ENCODE results near the gene OSBPL10.

The OSBPL10 gene

GRCh38 chr3:31880482-31881078 lies 100.5 kb downstream of the OSBPL10 start:
- no peak overlapping the region for H3K4me3 Mint-ChIP-seq
- H3K4me1 Mint-ChIP-seq: peaks cover 43% of the 10 kb centered on the region
- no peak for DNase-seq
- no peak overlapping the region for H3K27ac Mint-ChIP-seq
- no peaks in the 10 kb centered on the region for H3K9me3 Mint-ChIP-seq
- no peak for TF ChIP-seq CTCF (IDR thresholded peaks at IDR 0.05)
- no peaks in the 10 kb centered on the region for H3K36me3 Mint-ChIP-seq (ENCODE audit: low read depth)
- peaks cover 3% of the 10 kb centered on the region for H3K27me3 Mint-ChIP-seq (ENCODE audit: low read depth, poor library complexity)

DNA sequence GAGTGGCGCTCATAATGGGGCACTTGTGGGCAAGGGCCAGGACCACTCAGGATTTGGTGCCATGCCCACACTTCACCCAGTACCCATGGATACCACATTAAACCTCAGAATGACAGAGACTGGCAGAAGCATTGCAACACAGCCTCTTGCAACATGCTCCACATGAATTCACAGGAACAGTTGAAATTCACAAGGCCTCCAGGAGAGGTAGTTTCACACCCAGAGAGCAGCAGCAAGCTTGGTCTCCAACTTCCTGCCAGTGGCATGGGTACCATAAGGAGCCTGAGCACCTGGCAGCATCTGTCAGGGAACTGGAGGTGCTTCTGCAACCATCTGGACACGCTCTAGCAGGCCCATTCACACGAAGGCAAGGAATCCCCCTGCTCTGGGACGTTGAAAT lies 101.0 kb downstream of the OSBPL10 start:
- H3K4me3 Mint-ChIP-seq: no peak overlapping the region
- no peak for DNase-seq
- H3K9me3 Mint-ChIP-seq: no peaks in the 10 kb centered on the region
- H3K4me1 Mint-ChIP-seq: peaks cover 43% of the 10 kb centered on the region
- no peaks in the 10 kb centered on the region for H3K36me3 Mint-ChIP-seq (ENCODE audit: low read depth)
- peaks cover 3% of the 10 kb centered on the region for H3K27me3 Mint-ChIP-seq (ENCODE audit: low read depth, poor library complexity)
- H3K27ac Mint-ChIP-seq: no peak overlapping the region
- no peak for TF ChIP-seq CTCF (IDR thresholded peaks at IDR 0.05)

GRCh38 chr3:31879365-31879764 lies 101.7 kb downstream of the OSBPL10 start:
- Mint-ChIP-seq H3K27me3 (ENCODE audit: low read depth, poor library complexity) (peaks cover 3% of the 10 kb centered on the region), H3K27ac (no peak overlapping the region), H3K4me3 (no peak overlapping the region), H3K4me1 (peaks cover 43% of the 10 kb centered on the region), H3K36me3 (ENCODE audit: low read depth) (no peaks in the 10 kb centered on the region), H3K9me3 (no peaks in the 10 kb centered on the region)
- no peak for TF ChIP-seq CTCF (IDR thresholded peaks at IDR 0.05)
- no peak for DNase-seq

DNA sequence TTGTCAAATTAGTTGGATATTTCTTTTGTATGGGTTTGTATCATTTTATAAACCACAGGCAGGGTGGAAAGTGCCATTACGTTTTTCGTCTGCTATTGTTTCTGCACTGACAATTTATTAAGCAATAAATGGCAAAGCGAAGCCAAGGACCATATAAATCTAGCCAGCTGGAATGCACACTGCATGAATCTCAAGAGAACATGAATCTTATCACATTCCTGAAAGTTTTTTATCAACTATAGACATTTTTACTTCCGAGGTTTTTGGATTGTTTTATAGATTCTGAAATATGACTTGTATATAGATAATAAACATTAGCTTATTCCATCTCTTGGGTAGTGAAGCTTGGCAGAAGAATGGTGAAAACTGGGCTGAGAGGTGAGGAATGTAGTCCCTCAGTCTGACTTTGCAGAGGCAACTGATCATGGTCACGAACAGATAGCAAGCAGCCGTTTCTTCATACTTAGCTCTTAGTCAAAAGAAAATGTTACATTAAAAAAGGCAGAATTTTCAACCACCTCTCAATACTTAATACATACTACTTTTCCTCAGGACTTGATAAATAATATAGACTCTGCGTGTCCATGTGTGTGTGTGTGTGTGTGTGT lies 102.7 kb downstream of the OSBPL10 start:
- peaks cover 43% of the 10 kb centered on the region for H3K4me1 Mint-ChIP-seq
- TF ChIP-seq CTCF (IDR thresholded peaks at IDR 0.05): no peak
- no peak for DNase-seq
- no peak overlapping the region for H3K4me3 Mint-ChIP-seq
- H3K9me3 Mint-ChIP-seq: no peaks in the 10 kb centered on the region
- peaks cover 3% of the 10 kb centered on the region for H3K27me3 Mint-ChIP-seq (ENCODE audit: low read depth, poor library complexity)
- no peaks in the 10 kb centered on the region for H3K36me3 Mint-ChIP-seq (ENCODE audit: low read depth)
- H3K27ac Mint-ChIP-seq: no peak overlapping the region

- H3K9me3 Mint-ChIP-seq: peaks cover 1% of the 10 kb centered on the region
- no peak overlapping the region for H3K4me3 Mint-ChIP-seq
- no peak overlapping the region for H3K27ac Mint-ChIP-seq
- peaks cover 3% of the 10 kb centered on the region for H3K36me3 Mint-ChIP-seq (ENCODE audit: low read depth)
- TF ChIP-seq CTCF (IDR thresholded peaks at IDR 0.05): no peak
- DNase-seq: no peak
- H3K27me3 Mint-ChIP-seq (ENCODE audit: low read depth, poor library complexity): peaks cover 4% of the 10 kb centered on the region
- H3K4me1 Mint-ChIP-seq: peaks cover 43% of the 10 kb centered on the region
Observed at GRCh38 chr3:31876331-31876730, 104.7 kb downstream of the OSBPL10 start.

- DNase-seq: no peak
- Mint-ChIP-seq H3K9me3 (peaks cover 6% of the 10 kb centered on the region), H3K27me3 (ENCODE audit: low read depth, poor library complexity) (peaks cover 7% of the 10 kb centered on the region), H3K36me3 (ENCODE audit: low read depth) (peaks cover 10% of the 10 kb centered on the region), H3K4me1 (peaks cover 44% of the 10 kb centered on the region), H3K27ac (no peak overlapping the region), H3K4me3 (no peak overlapping the region)
- no peak for TF ChIP-seq CTCF (IDR thresholded peaks at IDR 0.05)
Observed at GRCh38 chr3:31875437-31875836, 105.6 kb downstream of the OSBPL10 start.

All from nephron progenitor cell (in vitro differentiated cells).